ENCODE results near the gene VWA5A.
"Not testable (repeated sequence)": the region's sequence is repeated elsewhere in the genome, so short reads cannot be mapped to it uniquely, and the experiment has no call there.

Gene VWA5A

DNA sequence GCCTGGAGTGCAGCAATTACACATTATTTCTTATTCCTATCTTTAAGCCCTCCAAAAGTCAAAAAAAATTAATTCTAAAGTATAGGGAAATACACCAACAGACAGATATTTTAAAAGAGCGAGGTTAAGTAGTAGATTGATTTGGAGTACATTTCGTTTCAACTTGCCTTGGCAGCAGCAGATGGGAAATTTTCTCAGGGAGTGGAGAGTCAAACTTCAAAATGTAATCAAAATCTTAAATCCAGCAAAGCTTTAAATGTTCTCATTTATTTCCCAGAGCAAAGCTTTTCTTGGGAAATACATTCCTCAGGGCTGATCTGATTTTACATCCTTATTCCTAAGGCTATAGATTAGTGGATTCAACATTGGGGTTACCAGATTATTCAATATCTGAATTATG is 21.9 kb upstream of the VWA5A start:
- DNase-seq: no peak

DNA sequence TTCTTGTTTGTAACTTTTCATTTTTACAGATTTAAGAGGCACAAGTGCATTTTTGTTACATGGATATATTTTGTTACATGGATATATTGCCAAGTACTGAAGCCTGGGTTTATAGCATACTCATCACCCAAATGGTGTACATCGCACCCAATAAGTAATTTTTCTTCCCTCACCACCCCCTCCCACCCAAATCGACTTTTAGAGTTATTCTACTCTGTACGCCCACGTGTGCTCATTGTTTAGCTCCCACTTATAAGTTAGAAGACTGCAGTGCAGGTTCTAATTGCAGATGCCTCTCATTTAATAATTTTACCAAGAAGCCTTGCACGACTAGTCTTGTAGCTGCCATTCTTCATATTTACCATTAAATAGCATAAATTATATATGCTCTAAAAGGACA is 20.5 kb upstream of the VWA5A start:
- DNase-seq: no peak

DNA sequence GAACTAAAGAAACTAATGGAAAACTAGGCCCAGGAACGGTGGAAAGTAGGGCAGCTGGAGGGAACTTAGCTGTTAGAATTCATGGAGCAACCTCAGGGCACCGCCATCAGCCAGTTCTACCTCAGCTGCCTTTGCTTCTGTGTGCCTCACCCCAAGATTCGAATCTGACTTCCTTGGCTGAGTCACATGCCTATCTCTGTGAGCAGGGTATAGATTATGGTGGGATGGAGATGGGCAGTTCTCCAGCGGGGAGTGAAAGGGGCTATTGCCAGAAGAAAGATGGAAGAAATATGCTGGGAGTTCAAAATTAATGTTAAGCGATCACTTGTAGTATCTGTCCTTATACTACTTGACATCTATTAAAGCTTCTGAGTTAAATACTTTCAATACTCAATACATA is 18.9 kb upstream of the VWA5A start:
- peak; percentile 54 for DNase-seq

DNA sequence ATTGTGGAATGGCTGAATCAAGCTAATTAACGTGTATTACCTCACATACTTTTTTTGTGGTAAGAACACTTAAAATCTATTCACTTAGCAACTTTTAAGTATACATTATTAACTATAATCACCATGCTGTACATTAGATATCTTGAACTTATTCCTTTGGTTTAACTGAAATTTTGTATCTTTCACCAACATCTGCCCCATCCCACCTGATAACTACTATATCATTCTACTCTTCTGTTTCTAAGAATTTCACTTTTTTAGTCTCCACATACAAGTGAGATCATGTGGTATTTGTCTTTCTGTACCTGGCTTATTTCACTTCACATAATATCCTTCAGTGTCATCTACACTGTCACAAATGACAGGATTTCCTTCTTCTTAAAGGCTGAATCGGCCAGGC is 17.1 kb upstream of the VWA5A start:
- peak; percentile 52 for DNase-seq

DNA sequence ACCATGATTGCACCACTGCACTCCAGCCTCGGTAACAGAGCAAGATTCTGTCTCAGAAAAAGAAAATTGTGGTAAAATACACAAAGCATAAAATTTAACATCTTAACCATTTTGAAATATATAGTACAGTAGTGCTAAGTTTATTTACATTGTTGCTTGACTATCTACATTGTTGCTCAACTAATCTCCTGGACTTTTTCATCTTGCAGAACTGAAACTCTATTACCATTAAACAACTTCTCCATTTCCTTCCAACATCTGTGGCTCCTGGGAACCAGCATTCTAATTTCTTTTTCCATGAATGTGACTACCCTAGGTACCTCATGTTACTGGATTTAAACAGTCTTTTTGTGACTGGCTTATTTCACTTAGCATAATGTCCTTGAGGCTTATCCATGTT is 13.5 kb upstream of the VWA5A start:
- no peak for DNase-seq

DNA sequence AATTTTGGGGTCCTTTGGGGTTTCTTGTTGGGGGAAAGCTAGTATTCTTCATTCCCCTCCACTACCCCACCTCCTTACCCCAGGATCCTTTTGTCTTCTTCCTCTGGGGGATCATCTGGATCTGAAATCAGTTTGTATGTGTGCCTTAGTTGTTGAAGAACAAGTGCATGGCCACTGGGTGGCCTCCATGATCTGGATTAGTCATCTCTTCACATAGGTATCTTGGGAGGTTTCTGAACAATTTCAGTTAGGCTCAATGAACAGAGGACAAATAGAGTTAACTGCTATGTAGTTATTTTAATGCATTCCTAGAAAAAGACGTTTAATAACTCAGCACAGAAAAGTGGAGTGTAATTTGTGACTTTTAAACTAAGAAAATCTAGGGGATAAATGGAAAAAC is 7.1 kb upstream of the VWA5A start:
- DNase-seq: peak; percentile 69

DNA sequence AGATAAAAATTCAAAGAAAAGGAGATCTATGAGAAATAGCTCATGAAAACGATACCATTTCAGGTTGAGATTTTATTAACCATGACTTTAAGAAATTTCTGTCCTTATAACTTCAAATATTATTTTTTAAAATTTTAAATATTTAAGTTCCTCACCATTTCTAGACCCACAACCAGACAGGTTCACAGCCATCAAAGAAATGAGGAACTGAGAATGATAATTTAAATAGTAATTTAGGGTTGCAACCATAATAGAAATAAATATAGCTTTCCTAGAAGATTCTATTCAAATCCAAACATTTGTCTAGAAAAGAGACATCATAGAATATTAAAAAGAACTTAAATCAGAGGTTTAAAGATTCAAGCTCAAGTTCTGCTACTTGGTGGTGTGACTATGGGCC is 5.9 kb upstream of the VWA5A start:
- no peak for DNase-seq

DNA sequence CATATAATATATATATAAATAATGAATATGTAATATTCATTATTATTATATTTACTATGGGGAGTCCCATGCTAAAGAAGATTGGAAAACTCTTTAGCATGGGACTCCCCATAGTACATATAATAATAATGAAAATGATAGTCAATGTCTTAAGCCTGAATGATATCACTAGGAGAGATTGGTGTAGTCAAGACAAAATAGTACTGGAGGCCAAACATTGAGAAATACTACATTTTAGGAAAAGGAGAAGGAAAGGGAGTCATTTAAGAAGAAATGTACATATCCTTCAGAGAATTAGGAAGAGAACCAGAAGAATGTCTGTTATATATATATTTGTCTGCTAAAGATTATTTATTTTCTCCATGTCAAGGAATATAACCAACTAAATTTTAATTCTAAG is 5.0 kb upstream of the VWA5A start:
- DNase-seq: no peak

DNA sequence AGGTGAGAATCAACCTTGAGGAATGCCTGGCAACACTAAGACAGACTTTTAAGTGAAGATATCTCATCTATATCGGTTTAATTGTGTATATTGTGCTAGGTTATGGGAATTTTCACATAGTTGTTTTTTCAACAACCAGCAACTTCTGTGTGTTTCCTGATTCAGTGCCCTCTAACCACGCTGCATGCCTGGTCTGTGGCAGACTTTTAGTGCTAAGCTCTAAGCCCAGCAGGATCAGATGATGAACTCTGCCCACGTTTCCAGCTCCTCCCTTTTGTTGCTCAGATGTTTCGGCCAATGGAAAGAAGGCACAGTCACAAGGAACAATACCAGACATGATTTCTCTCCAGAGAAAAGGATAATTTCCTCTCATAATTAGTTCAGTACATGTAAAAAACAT is 1.4 kb upstream of the VWA5A start:
- DNase-seq: peak; percentile 24

DNA sequence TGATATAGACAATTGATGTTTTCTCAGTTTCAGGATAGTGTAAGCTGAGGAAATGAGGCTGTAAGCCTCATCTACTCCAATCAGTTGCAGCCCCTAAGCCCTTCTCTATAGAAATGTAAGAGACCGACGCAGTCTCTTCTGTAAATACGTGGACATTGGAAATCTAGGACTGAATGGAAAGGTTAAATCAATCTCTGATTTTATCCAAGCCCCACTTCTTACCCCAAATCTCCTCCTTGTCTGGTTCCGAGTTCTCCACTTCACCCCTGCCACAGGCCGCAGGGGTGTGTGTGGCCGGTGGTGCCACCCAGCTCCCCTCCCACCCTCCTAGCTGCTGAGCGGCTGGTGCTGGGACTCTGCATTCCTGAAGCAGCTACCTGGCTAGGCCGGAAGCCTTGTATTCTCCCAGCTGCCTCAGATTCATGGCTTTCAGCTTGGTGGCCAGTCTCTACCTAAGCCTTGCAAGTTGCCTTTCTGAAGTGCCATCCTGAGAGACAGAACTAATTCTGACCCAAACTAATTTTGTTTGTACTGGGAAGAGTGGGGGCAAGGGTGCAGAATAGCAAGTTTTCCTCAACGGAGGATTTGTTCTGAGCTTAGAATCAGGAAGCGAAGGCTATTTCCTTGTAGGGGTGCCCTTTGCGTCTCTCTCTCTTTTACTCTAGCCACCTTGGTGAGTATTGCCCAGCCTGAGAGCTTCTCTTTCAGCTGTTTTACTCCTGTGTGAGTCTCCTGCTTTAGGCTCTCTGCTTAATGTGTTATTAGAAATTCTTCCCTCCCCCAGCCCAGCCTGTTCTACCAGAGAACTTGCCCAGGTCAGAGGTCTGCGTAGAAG is 749 bp downstream of the VWA5A start:
- DNase-seq: no peak

DNA sequence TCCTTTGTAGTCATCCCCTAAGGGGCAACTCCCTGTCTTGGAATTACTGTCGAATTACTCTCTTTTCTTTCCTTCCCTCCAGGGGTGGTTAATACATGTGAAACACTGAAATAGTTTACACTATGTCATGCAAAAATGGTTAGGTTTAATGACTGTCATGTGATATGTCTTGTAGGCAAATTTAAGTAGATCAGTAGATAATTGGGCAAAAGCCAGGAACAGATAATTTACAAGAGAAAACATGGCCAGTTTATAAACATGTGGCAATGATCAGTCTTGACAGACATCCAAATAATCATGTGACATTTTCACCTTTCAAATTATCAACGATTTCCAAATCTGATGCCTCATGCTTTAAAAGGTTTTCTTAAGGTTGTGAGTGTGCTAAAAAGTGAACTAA is 3.9 kb downstream of the VWA5A start:
- DNase-seq: no peak

DNA sequence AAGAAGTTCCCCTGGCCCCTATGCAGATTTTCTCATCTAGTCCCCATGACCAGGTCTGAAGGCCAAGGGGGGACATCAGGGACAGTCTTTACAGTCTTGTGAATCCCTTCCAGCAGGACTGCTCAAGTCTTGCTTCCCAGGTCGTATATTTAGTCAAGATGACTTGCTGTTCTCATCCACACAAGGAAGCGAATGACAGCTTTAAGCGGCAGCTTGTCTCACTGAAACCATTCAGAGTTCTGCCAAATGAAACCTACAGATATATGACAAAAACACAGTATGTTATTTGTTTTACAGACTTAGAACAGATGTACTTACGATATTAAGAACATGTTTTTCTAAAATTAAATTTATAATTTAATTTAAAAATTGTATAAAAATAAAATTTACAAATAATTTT is 5.6 kb downstream of the VWA5A start:
- no peak for DNase-seq

DNA sequence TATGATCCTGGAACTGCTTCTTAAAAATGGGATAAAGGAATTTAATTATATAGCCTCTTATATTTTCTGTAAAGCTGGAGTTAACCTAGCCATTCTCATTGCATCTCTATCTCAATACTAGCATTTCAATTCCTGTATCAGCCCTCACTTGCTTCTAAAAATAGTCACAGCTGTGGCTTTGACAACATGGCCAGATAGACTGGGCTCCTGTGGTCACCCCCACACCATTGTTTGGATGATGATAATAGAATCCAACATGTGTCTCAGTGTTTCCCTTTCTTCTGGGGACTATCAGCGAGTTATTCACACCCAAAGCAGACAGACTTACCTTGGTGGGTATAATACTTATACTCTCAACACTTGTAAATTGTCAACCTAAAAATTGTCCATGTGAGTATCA is 6.9 kb downstream of the VWA5A start:
- peak; percentile 35 for DNase-seq

DNA sequence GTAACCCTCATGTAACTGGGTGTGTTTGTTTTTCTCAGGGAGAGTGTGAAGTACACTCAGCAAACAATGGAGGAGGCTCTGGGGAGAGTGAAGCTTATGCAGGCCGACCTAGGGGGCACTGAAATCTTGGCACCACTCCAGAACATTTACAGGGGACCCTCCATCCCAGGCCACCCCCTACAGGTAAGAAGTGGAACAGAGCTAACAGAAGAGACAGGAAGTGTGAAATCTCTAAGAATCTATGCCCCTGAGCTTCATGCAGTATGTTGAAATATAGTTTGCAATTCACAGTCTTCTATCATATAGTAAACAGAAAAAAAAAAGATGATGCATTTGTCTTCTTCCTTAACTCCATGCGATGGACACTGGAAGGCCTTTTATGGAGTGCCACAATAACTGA is 8.4 kb downstream of the VWA5A start:
- peak; percentile 18 for DNase-seq

DNA sequence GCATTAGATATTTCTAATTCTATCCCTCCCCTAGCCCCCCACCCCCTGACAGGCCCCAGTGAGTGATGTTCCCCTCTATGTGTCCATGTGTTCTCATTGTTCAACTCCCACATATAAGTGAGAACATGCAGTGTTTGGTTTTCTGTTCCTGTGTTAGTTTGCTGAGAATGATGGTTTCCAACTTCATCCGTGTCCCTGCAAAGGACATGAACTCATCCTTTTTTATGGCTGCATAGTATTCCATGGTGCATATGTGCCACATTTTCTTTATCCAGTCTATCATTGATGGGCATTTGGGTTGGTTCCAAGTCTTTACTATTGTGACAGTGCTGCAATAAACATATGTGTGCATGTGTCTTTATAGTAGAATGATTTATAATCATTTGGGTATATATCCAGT is 11.9 kb downstream of the VWA5A start:
- DNase-seq: not testable (repeated sequence)

DNA sequence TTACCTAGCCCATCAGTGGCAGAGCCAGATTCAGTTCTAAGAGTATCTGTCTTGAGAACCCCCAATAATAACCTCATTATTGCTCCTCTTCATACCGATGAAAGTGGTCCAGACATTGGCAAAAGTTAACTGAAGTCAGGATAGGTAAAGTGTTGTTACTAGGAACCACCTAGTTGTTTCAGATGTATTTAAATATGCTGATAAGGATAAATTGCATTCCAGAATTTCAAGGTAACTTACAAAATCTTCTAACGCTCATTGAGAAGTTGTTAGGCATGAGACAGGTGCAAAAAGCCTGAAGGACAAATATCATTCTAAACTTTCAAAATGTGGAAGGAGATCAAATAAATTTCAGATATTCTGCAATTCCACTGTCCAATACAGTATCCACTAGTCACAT is 27.8 kb downstream of the VWA5A start:
- DNase-seq: no peak

DNA sequence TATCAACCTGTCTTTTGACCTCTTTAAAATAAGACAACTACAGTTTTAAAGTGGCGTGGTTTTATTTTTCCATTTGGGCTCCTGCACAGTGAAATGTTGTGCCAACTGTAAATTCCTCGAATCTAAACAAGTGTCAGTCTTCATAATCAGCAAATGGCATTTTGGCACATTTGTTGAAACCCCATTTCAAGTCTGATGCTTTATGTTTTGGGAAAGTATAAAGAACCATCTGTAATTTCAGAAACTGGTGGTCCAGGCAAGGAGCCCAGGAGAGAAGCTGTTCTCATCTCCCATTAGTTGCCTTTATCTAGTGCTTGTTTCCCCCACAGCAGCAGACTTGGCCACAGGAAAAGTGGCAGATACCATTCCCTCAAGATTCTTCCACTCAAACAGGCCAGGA is 32.7 kb downstream of the VWA5A start:
- DNase-seq: no peak

DNA sequence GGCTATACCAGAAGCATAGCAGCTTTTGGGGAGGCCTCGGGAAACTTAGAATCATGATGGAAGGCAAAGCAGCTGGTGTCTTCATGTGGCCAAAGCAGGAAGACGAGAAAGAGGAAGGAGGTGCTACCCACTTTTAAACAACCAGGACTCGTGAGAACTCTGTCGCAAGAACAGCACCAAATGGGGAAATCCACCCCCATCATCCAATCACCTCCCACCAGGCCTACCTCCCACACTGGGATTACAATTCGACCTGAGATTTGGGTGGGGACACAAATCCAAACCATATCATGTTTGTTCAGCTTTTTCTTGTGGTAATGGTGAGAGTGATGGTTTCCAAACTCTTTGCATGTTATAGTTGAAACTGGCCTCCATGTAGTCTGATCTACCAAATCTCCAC is 35.4 kb downstream of the VWA5A start:
- DNase-seq: peak; percentile 13

DNA sequence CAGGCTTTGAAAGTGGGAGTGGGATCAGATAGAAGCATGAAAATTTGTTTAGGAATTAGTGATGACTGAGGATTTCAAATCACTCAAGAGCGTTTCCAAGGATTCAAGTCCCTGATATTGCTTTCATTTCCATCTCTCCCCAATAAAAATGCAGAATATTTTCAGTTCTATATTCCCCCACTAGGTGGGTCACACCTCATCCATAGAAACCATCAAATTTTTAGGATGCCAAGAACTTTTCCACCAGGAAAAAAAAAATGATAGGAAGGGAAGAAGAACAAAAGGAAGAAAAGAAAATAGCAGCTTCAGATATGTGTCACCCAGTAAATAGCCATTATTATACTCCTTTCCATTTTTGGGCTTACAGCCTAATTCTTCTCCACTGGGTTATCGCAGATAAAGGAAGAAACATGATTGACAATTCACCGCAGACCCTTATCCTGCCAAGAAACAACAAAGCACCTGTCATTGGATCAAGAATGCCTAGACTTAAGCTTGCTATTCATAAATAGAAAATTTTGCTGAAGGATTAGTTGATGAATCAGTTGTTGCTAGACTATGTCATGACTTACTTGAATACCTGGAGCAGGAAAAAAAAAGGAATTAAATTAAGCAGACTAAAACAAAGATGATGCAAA is 37.6 kb downstream of the VWA5A start:
- DNase-seq: no peak

DNA sequence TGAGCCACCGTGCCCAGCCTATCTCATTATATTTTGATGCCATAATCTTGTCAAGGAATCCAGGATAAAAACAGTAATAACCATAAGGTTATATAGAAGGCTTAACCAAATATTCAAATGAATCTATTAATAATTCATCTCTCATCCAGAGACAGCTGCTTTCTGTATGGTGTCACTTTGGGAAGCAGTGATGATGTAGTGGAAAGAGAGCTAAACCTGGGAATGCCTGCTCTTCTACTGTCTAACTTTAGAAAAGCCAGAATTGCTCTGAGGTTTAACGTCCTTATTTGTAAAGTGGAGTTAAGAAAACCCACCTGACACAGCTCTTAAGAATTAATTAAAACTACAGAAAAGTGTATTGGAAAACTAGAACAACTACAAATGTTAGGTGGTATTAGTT is 38.6 kb downstream of the VWA5A start:
- DNase-seq: no peak

DNA sequence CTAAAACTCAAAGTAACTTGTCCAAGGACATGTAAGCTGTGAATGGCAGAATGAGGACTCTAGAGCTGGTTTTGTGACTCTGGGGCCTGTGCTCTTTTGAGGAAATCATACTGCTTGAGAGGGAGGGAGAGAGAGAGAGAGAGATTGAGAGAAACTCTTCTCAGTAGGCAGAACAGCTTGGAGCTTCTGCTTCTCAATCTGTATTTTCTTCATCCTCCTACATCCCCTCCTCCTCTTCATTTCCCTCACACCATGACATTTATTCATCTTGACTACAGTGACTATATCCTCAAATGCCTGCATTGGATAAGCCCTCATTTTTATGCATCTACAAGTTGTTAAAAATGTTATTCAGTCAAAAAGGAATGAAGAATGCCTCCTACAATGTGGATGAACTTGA is 44.2 kb downstream of the VWA5A start:
- DNase-seq: no peak

DNA sequence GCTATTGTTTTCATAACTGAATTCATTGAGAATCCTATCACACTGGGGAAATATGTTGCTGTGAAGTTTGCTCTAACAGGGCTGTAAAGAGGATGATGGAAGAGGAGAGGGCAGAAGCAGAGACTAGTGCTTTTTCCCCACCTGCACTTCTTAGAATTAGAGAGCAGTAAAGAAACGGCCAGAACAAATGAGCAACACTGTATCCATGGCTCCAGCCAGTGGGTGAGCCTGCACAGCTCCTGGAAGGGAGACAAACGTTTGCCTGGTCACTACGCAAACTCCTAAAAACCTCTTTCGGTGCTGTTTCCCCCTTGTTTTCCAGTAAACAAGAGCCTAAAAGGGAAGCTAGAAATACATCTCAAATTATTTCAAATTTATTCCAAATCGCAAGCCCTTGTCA is 45.7 kb downstream of the VWA5A start:
- no peak for DNase-seq

DNA sequence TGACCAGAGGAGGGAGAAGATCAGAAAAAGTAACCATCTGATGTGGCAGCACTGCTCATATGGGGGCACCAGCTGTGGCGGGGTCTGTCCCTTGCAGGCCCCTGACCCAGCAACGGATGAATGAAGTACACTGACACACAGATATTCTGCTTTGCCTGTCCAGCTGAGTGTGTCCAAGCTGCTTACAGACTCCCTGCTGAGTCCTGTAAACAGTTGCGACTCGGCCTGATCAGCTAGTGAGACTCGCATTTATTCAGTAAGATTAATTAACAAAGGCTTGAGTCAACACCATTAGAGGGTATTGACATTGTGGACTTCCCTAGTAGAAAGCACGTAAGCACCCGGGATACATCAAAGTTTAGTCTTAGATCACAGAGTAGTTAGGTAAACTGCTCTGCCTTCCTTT is 52.6 kb downstream of the VWA5A start:
- DNase-seq: no peak

DNA sequence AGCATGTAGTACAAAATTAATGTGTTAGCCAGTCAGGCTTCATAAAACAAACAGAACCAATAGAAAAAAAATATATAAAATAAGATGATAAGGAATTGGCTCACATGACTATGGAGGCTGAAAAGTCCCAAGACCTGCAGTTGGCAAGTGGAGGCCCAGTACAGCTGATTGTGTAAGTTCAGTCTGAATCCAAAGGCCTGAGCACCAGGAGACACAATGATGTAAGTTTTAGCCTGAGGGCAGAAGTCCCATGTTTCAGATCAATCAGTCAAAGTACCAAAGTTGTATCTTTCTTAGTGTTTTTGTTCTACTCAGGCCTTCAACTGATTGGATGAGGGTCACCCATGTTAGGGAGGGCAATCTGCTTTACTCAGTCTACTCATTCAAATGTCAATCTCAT is 53.5 kb downstream of the VWA5A start:
- DNase-seq: no peak

DNA sequence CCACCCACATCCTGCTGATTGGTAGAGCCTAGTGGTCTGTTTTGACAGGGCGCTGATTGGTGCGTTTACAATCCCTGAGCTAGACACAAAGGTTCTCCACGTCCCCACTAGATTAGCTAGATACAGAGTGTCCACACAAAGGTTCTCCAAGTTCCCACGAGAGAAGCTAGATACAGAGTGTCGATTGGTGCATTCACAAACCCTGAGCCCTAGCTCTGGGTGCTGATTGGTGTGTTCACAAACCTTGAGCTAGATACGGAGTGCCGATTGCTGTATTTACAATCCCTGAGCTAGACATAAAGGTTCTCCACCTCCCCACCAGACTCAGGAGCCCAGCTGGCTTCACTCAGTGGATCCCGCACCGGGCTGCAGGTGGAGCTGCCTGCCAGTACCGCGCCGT is 55.1 kb downstream of the VWA5A start:
- not testable (repeated sequence) for DNase-seq

All from hematopoietic multipotent progenitor cell treated with erythropoietin and hydrocortisone succinate and interleukin-3 and kit ligand, for 6 days (in vitro differentiated cells).